Right lobe of liver (tissue), 6 donors: ENCODE measurements around the gene TIMM13. TPM values are rescaled to one million over a fixed set of nuclear protein-coding genes. Genes with fewer than 3 reads are reported as not detected.

Experiments used
- ATAC-seq, 4 donors: fragments of 200-7000 bp; cut with Tn5 transposase; one replicate each; pipeline ENCODE4 v1.9.1; 2020; ENCODE audit warnings: mild to moderate bottlenecking in 4 of 4, moderate library complexity in 4 of 4
- DNase-seq, 3 donors: peaks; one replicate each; pipeline ENCODE4 v3.0.0-alpha.2; 2020
- H3K27ac ChIP-seq, 3 donors: fragments of 200-600 bp; one replicate each; pipeline ENCODE4 v1.8.0; 2022
- H3K27me3 ChIP-seq, 2 donors: fragments of 200-600 bp; one replicate each; pipeline ENCODE4 v1.8.0; 2022
- H3K36me3 ChIP-seq, 4 donors: fragments of 200-600 bp; sonication (generic) in 1 of 4; one replicate each; pipeline versions ENCODE4 v1.5.1 to v1.8.0; 2017 to 2022; ENCODE audit warnings: control low read depth in 1 of 4
- H3K4me1 ChIP-seq, 4 donors: fragments of 200-600 bp; sonication (generic) in 1 of 4; one replicate each; pipeline versions ENCODE4 v1.5.1 to v1.8.0; 2017 to 2022; ENCODE audit warnings: control low read depth in 1 of 4
- H3K4me3 ChIP-seq, 3 donors: fragments of 200-600 bp; one replicate each; pipeline ENCODE4 v1.8.0; 2022
- H3K9me3 ChIP-seq, 4 donors: fragments of 200-600 bp; sonication (generic) in 1 of 4; one replicate each; pipeline versions ENCODE4 v1.5.1 to v1.8.0; 2017 to 2022; ENCODE audit warnings: control low read depth in 1 of 4
- CTCF ChIP-seq, 4 donors: fragments of 200-600 bp in 3 of 4; fragments of 450-650 bp in 1 of 4; IDR thresholded peaks; one replicate each; pipeline versions ENCODE4 v1.5.1 to v1.8.0; 2016 to 2022; ENCODE audit warnings: antibody characterized with exemption in 4 of 4, mild to moderate bottlenecking in 2 of 4
- POLR2A ChIP-seq: fragments of 450-650 bp; IDR thresholded peaks from one replicate; pipeline ENCODE4 v1.6.1; 2017; ENCODE audit warnings: antibody characterized with exemption, mild to moderate bottlenecking
- WGBS: methylation state at CpG from one replicate; pipeline ENCODE4 v1.1.6; 2018; ENCODE audit warnings: low coverage, low lambda C conversion rate; ENCODE audit not compliant: insufficient coverage; ENCODE audit errors: missing lambda C conversion rate; 5-methylcytosine and 5-hydroxymethylcytosine counted together
- intact Hi-C, 2 donors: fragments of 100-400 bp; cut with DNase I; formaldehyde crosslinking; loops; one replicate each; pipeline versions ENCODE4 v1.11.2 to v1.14.1; 2022
- total RNA-seq, 6 experiments: library from RNA; depleted of rRNA in 2 of 6; stranded (reverse); fragments of >200 nt in 2 of 6; fragmentation: NEBNext Ultra II Directional in 3 of 6; extraction: Animal tissue kit (Norgen Biotek cat#: 25700) in 3 of 6; gene quantifications; one replicate each; pipeline versions ENCODE4 v1.1.0 to v1.2.4, GENCODE V29; 2016 to 2023
- donor health status: DM: no; HTN: yes; CAD: no.
- donor health status: DM: no; HTN: no; CAD: no.
- donor health status: DM: no; HTN: no; CAD: no.
- donor health status: DM: no; HTN: yes; CAD: no.
- donor health status: DM: no; HTN: yes; CAD: no.

TIMM13 gene
- total RNA-seq, 6 experiments from 2014 or later, result 35.5 to 59.8 (median 51.1) TPM

GRCh38 chr19:2431318-2432055 is 4.1 kb upstream of the TIMM13 start:
- Histone ChIP-seq H3K4me1 (peaks cover 0 to 10% (median under 1%) of the 10 kb centered on the region in 4 donors), H3K4me3 (no peak overlapping the region), H3K27ac (no peak overlapping the region), H3K36me3 (peaks cover 0 to 16% (median 1%) of the 10 kb centered on the region in 4 donors), H3K9me3 (no peaks in the 10 kb centered on the region), H3K27me3 (no peaks in the 10 kb centered on the region)
- DNase-seq (no peak), ATAC-seq (no peak)
- intact Hi-C loops, result no loop called here
- 100% methylated on average over 3 of the region's 37 CpGs for WGBS
- TF ChIP-seq CTCF (IDR thresholded peaks at IDR 0.05) (no peak), POLR2A (no peak)

GRCh38 chr19:2429917-2430535 is 2.6 kb upstream of the TIMM13 start:
- no peak for DNase-seq
- TF ChIP-seq CTCF (IDR thresholded peaks at IDR 0.05) (no peak), POLR2A (no peak)
- ATAC-seq, result no peak
- Histone ChIP-seq H3K4me1 (peaks cover 0 to 20% (median 4%) of the 10 kb centered on the region in 4 donors), H3K27me3 (no peaks in the 10 kb centered on the region), H3K27ac (no peak overlapping the region), H3K4me3 (no peak overlapping the region), H3K9me3 (no peaks in the 10 kb centered on the region), H3K36me3 (peaks cover 0 to 18% (median 1%) of the 10 kb centered on the region in 4 donors)
- 88% methylated on average over 6 of the region's 25 CpGs for WGBS
- intact Hi-C loops, result no loop called here

GRCh38 chr19:2428756-2429711 is 1.6 kb upstream of the TIMM13 start:
- no peak for TF ChIP-seq POLR2A
- TF ChIP-seq CTCF (IDR thresholded peaks at IDR 0.05), result no peak
- Histone ChIP-seq H3K4me1 (peaks cover 0 to 20% (median 4%) of the 10 kb centered on the region in 4 donors), H3K27me3 (no peaks in the 10 kb centered on the region), H3K36me3 (peaks cover 0 to 9% (median 1%) of the 10 kb centered on the region in 4 donors), H3K9me3 (no peaks in the 10 kb centered on the region), H3K27ac (no peak overlapping the region), H3K4me3 (no peak overlapping the region)
- DNase-seq, result no peak
- intact Hi-C loops, result no loop called here
- no peak for ATAC-seq
- 86% methylated on average over 15 of the region's 37 CpGs for WGBS

GRCh38 chr19:2428321-2428690 is 920 bp upstream of the TIMM13 start:
- no peaks in the 10 kb centered on the region for H3K9me3 ChIP-seq
- H3K4me3 ChIP-seq, result peak overlapping the region; percentile 72 to 100 (median 99)
- peaks cover 0 to 9% (median 0%) of the 10 kb centered on the region in 4 donors for H3K36me3 ChIP-seq
- peak; percentile 1 to 26 (median 7) for ATAC-seq
- no peaks in the 10 kb centered on the region for H3K27me3 ChIP-seq
- intact Hi-C loops, result no loop called here
- 47% methylated on average over 9 of the region's 25 CpGs for WGBS
- peaks cover 0 to 20% (median 4%) of the 10 kb centered on the region in 4 donors for H3K4me1 ChIP-seq
- DNase-seq, result peak in 1 of 3 donors; percentile 63
- peak overlapping the region in 1 of 3 donors; percentile 95 for H3K27ac ChIP-seq
- no peak for TF ChIP-seq POLR2A
- no peak for TF ChIP-seq CTCF (IDR thresholded peaks at IDR 0.05)
